GM12801 (cell line): Measurements from ENCODE around the gene PDE4D.

ENCODE experiments used
- TF ChIP-seq, protein P1 (sequence below): IDR thresholded peaks from one replicate; pipeline ENCODE4 v1.5.1; 2011; ENCODE audit warnings: control low read depth; ENCODE audit not compliant: insufficient read length; ENCODE audit errors: extremely low read depth

Gene PDE4D

DNA sequence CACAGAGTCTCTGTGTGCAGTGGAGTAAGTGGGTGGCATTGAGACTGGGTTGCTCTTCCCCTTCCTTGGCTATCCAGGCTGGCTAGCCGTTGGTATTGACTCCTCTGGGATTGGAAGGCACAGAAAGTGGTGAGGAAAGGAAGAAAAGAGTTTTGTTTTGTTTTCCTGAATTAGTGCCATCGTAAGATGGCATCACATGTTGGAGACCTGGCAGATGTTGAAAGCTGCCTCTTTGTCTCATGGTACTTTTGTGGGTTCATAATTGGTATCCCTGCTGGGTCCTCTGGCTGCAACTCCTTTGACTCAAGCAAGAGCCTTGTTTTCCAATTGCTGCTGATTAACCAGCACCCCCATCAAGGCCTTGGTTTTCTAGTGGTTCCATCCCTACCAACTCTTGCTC is 293.8 kb downstream of the PDE4D start:
- TF ChIP-seq, protein P1, sequence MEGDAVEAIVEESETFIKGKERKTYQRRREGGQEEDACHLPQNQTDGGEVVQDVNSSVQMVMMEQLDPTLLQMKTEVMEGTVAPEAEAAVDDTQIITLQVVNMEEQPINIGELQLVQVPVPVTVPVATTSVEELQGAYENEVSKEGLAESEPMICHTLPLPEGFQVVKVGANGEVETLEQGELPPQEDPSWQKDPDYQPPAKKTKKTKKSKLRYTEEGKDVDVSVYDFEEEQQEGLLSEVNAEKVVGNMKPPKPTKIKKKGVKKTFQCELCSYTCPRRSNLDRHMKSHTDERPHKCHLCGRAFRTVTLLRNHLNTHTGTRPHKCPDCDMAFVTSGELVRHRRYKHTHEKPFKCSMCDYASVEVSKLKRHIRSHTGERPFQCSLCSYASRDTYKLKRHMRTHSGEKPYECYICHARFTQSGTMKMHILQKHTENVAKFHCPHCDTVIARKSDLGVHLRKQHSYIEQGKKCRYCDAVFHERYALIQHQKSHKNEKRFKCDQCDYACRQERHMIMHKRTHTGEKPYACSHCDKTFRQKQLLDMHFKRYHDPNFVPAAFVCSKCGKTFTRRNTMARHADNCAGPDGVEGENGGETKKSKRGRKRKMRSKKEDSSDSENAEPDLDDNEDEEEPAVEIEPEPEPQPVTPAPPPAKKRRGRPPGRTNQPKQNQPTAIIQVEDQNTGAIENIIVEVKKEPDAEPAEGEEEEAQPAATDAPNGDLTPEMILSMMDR = no peak

DNA sequence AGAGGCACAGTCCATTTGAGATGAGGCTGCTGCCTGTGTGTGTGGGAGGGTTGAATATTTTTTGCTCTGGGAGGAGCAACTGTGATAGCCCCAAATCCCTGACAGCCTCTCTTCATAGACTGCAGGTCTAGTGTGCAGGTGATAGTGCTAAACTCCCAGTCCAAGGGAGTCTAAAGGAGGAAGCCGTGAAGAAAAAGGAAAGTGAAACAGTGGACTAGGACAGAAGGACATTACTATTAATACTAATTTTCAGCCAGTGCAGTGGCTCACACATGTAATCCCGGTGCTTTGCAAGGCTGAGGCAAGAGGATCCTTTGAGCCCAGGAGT is 295.0 kb downstream of the PDE4D start:
- TF ChIP-seq, protein P1 = no peak

DNA sequence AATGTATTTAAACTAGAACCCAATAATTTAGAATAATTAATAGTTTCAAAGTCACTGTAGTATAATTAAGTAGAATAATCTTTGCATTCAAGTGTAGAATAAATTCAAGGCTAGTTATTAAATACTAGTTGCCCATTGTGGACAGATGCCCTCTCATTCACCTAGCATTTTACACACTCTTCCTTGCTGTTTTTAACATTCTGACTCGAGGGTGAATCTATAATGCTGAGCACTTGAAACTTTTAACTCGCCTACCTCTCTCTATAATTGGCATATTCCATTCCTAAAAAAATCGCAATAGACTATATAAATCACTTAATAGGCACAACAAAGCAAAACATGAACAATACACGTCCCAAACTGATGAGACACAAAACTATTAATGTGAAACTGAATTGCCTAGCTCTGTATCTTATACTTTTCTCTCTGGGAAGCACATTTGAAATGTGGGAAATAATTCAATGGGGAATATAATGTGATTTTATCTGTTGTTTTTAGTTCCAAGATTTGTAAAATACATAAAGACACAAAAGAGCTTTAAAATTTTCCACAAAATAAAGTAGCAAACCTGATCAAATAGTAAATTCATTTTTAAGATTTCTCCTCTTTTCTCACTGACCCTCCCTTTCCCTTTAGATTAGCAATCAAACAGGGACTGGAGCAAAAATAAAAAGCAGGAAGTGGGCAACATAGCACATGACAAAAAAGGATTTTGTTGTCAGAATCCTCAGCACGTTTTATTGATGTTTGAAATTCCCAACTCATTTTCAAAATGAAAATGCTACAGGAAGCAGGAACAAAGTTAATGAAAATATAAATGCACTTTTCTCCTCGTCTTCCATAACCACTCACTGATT is 295.6 kb downstream of the PDE4D start:
- TF ChIP-seq, protein P1 = no peak

DNA sequence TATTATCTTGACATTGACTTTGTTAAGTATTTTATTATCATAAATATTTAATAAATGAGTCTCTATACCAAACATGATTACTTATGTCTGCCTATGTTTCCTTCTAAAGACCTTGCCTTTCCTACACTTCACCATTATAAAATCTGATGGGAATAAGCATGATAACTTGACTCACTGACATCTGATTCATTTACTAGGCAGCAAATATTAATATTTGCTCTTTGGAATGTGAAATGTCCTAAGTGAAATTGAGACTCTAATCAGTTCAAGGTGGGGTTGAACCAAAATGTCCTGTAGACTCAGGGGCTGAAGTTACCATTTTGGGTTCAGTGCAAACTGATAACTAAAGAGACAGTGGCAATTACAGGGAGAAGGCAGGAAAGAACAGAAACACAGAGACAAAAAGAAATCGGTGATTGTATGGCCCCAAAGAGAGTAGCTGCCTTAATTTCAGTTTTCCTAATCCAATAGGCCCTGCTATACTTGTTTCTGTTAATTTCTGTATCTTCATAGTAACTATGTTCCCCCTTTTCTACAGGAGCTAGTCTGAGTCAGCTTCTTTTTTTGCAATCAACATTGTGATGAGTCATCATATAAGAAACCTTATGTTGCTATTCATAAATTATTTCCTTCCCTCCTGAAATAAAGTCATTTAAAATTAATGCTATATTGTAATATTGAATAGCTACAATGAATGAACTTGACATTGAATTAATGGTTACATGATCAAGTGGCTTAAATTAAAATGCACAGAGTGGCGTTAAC is 296.8 kb downstream of the PDE4D start:
- TF ChIP-seq, protein P1 = no peak

DNA sequence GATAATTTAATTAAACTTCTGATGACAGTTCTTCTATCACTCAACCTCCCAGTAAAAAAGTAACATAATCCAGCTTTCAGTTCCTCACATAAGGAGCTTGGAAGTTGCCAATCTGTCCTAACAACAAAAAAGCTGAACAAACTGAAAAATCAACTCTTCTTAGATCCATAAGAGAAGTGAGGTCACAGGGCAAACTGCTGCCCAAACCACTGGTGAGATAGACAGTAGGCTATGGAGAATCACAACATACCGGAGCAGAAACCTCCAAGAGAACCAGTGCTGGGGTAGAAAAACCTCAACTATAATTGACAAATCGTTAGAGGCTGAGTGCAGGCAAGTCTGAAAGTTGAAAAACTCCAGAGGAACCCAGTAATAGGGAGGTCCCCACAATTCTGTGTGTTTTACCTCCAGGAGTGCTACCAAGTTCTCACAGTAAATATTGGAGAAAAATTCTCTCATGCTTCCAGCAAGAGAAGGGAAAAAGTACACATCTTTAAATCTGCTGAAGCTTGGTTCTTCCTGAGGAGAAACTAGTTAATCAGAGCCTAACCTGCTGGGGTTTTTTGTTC is 300.0 kb downstream of the PDE4D start:
- TF ChIP-seq, protein P1 = no peak

DNA sequence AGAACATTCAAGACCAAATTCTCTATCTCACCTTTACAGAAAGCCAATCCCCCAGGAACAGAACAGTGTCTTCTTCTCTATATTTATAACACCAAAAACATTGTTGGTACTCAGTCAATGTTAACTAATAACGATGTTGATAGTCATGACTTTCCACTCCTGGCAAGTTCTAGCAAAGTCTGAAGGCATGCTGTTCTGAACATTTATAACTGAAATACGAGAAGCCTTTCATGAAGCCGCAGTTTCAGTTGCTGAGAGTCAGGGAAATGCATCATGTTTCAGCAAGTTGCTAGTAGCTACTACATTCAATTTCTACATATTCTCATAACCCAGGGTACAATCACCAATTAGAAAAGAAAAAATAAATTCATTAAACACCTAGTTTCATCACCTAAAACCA is 301.4 kb downstream of the PDE4D start:
- TF ChIP-seq, protein P1 = no peak

DNA sequence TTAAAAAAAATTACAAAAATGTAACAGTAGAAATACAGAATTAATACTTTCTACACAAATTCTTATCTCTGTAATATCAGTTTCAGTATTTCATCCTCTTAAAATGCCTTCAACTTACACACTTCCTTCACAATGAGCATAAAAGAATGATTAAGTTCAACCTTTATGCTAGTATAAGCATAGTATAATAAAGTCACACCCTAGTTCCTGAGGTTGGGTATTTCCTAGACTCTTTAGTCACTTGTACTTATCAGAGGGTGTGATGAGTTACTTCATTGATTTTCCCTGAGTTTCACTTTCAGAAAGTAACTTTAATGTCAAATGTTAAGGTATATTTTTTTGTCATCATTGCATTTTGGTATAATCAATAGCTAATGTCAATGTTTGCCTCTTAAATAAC is 302.4 kb downstream of the PDE4D start:
- TF ChIP-seq, protein P1 = no peak
